ENCODE results near the gene FOXRED2.
A peak's percentile ranks its signal among the peaks of the same experiment; 100 is the strongest.

DNA sequence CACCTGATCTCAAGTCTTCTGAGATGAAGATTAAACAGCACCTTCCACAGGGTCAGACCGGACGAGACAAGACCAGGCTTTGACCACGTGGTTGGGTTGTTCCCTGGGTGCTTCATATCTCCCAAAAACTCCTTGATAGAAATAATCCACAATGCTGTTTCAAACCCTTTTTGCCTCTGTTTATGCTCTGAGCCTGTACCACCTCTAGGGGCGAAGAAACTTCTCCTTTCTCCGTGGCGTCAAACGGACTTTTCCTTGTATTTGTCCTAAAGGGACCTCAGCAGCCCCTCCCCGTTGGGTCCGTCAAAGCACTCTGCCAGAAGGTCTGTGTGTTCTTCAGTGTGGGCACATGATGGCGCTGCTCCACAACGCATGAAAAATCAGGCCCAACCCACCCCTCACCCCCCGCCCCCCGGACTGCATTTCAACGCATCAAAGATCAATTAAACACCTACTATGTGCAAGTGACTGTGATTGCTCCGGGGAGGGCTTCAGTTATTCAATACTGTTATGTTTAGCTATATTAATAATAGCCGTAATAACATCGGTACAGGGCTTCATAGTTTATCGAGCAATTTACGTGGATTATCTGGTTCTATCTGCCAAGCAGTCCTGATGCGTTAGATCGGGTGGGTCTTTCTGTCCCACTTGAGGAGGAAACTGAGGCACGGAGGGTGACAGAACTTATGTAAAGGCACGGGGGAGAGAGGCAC, 39.4 kb upstream of the FOXRED2 start:
- TF ChIP-seq, protein P1, sequence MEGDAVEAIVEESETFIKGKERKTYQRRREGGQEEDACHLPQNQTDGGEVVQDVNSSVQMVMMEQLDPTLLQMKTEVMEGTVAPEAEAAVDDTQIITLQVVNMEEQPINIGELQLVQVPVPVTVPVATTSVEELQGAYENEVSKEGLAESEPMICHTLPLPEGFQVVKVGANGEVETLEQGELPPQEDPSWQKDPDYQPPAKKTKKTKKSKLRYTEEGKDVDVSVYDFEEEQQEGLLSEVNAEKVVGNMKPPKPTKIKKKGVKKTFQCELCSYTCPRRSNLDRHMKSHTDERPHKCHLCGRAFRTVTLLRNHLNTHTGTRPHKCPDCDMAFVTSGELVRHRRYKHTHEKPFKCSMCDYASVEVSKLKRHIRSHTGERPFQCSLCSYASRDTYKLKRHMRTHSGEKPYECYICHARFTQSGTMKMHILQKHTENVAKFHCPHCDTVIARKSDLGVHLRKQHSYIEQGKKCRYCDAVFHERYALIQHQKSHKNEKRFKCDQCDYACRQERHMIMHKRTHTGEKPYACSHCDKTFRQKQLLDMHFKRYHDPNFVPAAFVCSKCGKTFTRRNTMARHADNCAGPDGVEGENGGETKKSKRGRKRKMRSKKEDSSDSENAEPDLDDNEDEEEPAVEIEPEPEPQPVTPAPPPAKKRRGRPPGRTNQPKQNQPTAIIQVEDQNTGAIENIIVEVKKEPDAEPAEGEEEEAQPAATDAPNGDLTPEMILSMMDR (conservative IDR thresholded peaks at IDR 0.05), result peak; percentile 91
- no peak for TF ChIP-seq EZH2 (IDR thresholded peaks at IDR 0.05; ENCODE audit: low read depth)
